HG02759 (cell line): ENCODE data around the gene KRT86.
A peak's percentile ranks its signal among the peaks of the same experiment; 100 is the strongest.
"Not testable (repeated sequence)": the region's sequence is repeated elsewhere in the genome, so short reads cannot be mapped to it uniquely, and the experiment has no call there.

ENCODE experiments used
- ATAC-seq: cut with Tn5 transposase; IDR thresholded peaks from one replicate; pipeline ENCODE4 v1.9.1; 2021; ENCODE audit warnings: mild to moderate bottlenecking, moderate library complexity; ENCODE audit not compliant: unreplicated experiment

Gene KRT86

GRCh38 chr12:52264435-52264825 lies 10.0 kb upstream of the KRT86 start:
- ATAC-seq, result no peak

DNA sequence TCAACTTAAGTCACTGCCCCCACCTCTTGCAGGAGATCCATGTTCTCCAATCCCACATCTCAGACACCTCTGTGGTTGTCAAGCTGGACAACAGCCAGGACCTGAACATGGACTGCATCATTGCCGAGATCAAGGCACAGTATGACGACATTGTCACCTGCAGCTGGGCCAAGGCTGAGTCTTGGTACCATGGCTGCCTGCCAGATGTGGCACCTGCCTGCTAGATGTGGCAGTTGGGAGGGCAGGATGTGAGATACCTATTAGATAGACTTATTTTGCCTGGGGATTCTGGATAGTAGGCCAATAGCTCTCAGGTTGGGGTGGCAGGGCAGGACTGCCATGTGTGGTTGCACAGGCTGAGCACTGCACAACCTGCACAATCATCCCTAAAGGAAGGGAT lies 7.9 kb upstream of the KRT86 start:
- no peak for ATAC-seq

GRCh38 chr12:52267266-52267665 lies 7.2 kb upstream of the KRT86 start:
- no peak for ATAC-seq

- ATAC-seq, result no peak
Measured at GRCh38 chr12:52267699-52268098, 6.7 kb upstream of the KRT86 start.

DNA sequence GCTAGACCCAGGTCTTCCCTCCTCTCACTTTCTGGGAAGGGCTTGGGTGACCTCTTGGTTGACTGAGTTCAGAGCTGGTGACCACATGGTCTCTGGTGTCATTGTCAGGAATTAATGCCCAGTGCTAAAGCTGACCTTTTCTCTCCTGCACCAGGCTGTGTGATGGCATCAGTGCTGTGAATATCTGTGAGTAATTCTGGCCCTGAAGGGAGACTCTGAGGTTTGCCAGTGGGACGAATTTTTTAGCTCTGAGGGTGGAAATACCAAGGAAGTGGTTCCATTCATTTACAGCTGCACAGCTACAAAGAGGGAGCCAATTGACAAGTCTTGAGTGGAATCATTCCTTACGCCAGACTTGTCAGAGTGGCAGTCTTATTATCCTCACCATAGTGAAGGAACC lies 6.2 kb upstream of the KRT86 start:
- ATAC-seq, result no peak

DNA sequence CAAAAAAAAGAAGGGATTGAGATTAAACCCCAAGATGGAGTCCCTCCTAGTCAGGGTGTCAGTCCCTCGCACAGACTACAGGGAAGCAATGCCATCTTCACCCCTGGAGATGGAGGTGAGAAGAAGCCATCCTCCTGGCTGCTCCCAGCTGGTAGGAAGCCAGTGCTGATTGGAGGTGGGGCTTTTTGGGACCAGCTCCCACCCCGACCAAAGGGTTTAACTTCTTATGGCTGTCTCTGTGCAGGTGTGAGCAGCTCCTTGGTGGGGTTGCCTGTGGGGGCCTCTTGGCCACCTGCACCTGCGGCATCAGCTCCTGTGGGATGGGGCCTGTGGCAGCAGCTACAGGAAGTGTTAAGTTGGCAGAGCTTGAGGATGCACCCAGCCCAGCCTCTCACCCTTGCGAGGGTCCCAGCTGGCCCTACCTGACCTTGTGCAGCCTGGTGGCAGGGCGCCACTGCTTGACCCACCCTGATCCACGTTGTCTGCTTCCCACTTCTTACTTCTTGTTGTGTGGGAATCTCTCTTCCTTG lies 3.8 kb upstream of the KRT86 start:
- ATAC-seq, result no peak

DNA sequence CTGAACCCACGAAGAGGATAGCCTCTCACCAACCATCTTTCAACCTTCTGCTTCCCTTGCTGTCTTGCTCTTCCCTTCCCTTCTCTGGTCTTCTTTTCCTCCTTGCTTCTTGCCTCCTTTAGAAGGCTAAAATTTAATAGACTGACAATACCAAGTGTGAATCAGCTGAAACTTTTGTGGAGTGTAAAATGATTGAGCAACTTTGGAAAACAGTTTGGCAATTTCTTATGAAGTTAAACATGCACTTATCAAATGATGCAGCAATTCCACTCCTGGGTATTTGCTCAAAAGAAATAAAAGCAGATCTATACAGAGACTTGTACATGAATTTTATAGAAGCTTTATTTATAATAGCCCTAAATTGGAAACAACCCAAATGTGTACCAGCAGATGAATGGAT lies 3.3 kb upstream of the KRT86 start:
- ATAC-seq, result no peak

- ATAC-seq, result no peak
Measured at GRCh38 chr12:52275686-52276085, 1.2 kb downstream of the KRT86 start.

DNA sequence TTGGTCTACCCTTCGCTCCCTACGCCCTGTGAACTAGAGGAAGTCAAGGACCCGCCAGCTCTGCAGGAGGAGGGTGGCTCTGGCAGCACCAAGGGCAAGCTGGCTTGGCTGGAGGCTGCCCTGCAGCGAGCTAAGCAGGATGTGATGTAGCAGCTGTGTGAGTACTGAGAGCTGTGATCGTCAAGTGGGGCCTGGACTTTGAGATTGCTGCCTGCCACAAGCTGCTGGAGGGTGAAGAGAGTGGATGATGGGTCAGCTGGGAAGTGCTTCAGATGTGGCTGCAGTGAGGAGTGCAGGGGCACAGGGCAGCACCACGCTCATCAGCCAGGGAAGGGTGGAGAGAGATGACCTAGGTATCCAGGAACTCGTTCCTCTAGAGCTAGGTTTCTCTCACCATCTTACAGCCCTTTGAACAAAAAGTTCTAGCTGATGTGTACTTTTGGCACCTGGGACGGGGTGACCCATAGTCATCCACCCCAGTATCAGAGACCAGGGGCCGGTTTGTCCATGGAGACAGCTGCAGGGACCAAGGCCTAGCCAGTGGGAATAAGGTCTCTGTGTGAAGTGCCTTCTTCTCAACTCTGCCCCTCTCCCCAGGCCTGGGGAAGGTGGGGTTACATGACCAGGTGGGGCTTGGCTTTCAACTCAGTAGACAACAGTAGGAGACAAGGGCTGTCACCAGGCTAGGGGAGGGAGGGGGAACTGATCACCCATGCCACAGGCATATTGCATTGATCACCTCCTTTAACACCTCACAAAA lies 3.2 kb downstream of the KRT86 start:
- no peak for ATAC-seq

DNA sequence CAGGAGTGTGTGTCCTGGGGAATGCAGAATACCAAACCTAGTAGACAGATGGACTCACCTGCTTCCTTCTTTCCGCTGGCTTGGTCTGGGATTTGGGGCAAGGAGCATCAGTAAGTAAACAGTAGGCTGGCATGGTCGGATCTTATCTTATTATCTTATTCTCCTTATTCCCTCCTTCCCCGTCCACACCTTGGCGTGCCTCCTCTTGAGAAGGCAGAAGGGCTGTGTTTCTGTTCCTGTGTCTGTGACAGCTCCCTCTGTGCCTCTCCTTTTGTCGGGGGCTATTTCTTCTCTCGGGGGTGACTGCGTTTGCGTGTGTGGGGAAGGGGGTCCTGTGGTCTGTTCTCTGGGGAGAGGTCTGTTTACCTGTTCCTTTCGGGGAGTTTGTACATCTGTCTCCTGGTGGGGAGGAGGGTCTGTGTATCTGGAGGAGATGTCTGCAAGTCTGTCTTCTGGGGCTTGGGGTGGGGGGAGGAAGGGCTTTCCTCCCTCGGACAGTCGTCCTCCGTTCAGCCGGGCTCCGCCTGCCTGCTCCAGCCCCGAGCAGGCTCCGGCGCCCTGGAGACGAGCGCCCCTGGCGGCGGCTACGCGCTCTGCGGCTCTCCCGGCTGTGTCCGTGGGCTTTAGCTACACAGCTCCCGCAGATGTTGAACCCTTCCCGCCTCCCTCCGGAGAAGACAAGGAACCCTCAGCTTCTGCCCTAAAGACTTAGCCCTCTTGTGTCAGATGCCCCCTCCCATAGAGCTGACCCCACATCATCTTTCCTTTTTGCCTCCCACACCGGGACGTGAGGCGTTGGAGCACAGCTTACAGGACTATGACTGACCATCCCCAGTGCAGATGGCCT lies 4.4 kb downstream of the KRT86 start:
- ATAC-seq, result peak; percentile 89

DNA sequence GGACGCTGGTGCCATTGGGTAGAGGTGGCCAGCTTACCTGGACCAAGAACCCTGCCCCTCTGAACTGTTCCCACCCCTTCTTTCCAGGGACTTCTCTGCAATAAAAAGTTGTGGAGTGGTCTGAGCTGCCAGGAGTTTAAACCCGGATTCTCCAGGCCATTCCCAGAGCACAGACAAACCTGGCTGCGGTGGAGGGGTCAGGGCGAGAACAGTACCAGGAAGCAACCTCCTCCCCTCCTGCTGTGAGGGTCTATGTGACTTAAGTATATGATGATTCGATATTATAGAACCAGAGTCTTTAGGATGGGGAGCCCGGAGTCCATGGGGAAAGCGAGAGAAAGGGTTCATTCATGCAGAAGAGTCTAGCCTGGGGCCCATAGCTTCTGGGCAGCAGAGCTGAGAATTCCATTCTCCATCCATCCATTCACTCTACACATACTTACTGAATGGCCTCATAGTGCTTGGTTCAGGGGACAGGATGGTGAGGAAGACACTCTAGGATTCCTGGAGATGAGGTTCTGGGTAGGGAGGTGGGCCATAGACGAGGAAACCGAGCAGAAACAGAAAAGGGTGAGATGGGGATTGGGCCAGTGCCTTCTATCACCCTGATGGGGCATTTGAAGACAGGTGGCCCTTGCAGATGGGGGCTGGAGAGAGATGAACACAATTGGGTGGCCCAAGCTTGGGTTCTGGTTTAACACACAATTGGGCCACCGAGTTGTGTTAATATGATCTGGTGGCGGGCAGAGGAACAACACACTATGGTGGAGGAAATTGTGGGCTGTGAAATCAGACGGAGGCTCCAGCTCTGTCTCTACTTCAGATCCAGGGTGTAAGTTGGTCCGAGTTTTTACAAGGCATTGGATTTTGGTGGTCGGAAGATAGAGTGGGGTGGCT lies 5.2 kb downstream of the KRT86 start:
- ATAC-seq, result no peak

DNA sequence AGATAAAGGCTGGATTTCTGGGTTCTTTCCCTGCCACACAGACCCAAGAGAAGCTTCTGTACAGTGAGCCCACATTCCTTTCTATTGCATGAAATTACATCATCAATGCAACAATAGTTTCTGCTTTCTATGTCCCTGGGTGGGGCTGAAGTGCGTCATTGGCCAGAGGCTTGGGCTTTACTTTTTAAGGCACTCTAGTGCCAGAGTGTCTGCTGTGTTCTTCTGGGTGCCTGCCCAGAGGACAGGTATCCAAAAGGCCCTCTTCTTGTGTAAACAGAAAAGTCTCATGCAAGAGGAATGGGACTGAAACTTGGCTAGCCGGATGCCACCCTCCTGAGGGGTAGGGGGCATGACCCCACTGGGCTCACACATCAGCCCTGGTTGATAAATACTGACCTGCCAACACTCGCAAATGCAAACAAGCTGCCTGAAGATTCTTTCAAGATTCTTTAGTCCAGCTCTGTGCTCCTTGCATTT lies 5.9 kb downstream of the KRT86 start:
- no peak for ATAC-seq

- ATAC-seq, result no peak
Measured at GRCh38 chr12:52280796-52281560, 6.5 kb downstream of the KRT86 start.

- no peak for ATAC-seq
Measured at GRCh38 chr12:52284562-52285171, 10.2 kb downstream of the KRT86 start.

- no peak for ATAC-seq
Measured at GRCh38 chr12:52285172-52285745, 10.8 kb downstream of the KRT86 start.

DNA sequence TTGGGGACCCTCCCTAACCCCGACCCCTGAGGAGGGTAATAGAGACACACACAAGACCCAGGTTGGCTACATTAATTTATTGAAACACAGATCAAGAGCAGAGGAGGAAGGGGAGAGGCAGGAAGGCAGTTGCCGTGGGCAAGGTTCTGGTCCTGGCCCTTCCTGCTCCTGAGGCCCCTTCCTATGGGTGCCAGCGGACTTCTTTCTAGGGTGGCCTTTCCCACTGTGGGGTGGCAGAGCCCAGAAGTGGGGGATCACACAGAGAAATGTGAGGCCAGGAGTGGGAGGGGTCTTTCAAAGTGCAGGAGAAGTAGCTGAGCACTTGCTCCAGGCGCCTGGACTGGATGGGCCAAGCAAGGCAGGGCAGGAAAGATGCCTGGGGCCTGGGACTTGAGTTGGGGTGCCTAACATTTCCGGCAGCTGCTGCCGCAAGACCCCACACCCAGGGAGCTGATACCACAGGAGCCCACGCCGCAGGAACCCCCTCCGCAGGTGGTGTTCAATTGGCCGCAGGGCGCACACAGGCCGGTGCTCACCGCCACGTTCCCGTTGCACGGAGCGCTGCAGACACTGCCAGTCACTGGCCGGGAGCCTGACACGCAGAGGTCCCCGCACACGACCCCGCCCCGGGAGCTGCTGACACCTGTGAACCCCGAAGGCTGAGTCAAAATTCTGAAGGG lies 11.5 kb downstream of the KRT86 start:
- no peak for ATAC-seq

- not testable (repeated sequence) for ATAC-seq
Measured at GRCh38 chr12:52286857-52287785, 12.7 kb downstream of the KRT86 start.
